A673 (cell line): ENCODE measurements around the gene GSTO2. TPM values are rescaled to one million over a fixed set of nuclear protein-coding genes. Genes with fewer than 3 reads are reported as not detected.
"Not testable (repeated sequence)": the region's sequence is repeated elsewhere in the genome, so short reads cannot be mapped to it uniquely, and the experiment has no call there.

Experiments
- BruUV-seq: library from RNA; stranded (reverse); fragments of 400-500 nt; replicated peaks from 2 replicates; lab custom pipeline; 2021; lab: Mats Ljungman, UMichigan
- CTCF ChIA-PET: fragments of 300-600 bp; sonication (Branson Sonifier 250); formaldehyde crosslinking; loops from one replicate; lab custom pipeline; 2022; ENCODE audit warnings: antibody characterized with exemption; lab: Charles Lee
- POLR2A ChIA-PET: fragments of 300-600 bp; sonication (Branson Sonifier 250); formaldehyde crosslinking; loops from one replicate; lab custom pipeline; 2022; ENCODE audit warnings: antibody characterized with exemption; ENCODE audit not compliant: low non-redundant PET; lab: Charles Lee
- DNase-seq: peaks from one replicate; pipeline ENCODE4 v3.0.0-alpha.2; 2015; ENCODE audit warnings: low spot score
- H3K27ac ChIP-seq: fragments of 200-600 bp; sonication (generic); 2 replicates; pipeline ENCODE4 v1.5.1; 2016; ENCODE audit warnings: mixed run types, low read depth, mild to moderate bottlenecking, mixed read lengths, antibody characterized with exemption, low read length; ENCODE audit not compliant: poor library complexity, severe bottlenecking
- H3K27me3 ChIP-seq: fragments of 200-600 bp; sonication (generic); replicated peaks from 2 replicates; pipeline ENCODE4 v1.6.1; 2017; ENCODE audit warnings: mixed run types, low read depth, mild to moderate bottlenecking, mixed read lengths, antibody characterized with exemption, low read length; ENCODE audit not compliant: insufficient read depth, poor library complexity
- H3K36me3 ChIP-seq: fragments of 200-600 bp; sonication (generic); 2 replicates; pipeline ENCODE4 v1.6.1; 2016; ENCODE audit warnings: mixed run types, mild to moderate bottlenecking, mixed read lengths, antibody characterized with exemption, low read length; ENCODE audit not compliant: insufficient read depth, poor library complexity, severe bottlenecking
- H3K4me1 ChIP-seq: fragments of 200-600 bp; sonication (generic); 2 replicates; pipeline ENCODE4 v1.6.1; 2017; ENCODE audit warnings: mixed run types, mild to moderate bottlenecking, mixed read lengths, antibody characterized with exemption, low read length; ENCODE audit not compliant: insufficient read depth, poor library complexity, severe bottlenecking
- H3K4me3 ChIP-seq: fragments of 200-600 bp; sonication (generic); 2 replicates; pipeline ENCODE4 v1.5.1; 2016; ENCODE audit warnings: low read depth, mixed run types, mild to moderate bottlenecking, mixed read lengths, low read length; ENCODE audit not compliant: poor library complexity, severe bottlenecking
- H3K9me3 ChIP-seq: fragments of 200-600 bp; sonication (generic); 2 replicates; pipeline ENCODE4 v1.6.1; 2016; ENCODE audit warnings: mixed run types, low read depth, mild to moderate bottlenecking, mixed read lengths, antibody characterized with exemption, low read length; ENCODE audit not compliant: poor library complexity, severe bottlenecking
- CTCF ChIP-seq: fragments of 300-800, 200-600 bp; sonication (generic); conservative IDR thresholded peaks from 2 replicates; pipeline ENCODE4 v1.5.1; 2017; ENCODE audit warnings: low read depth, mild to moderate bottlenecking, antibody characterized with exemption, low read length, moderate library complexity, mixed read lengths
- EZH2 ChIP-seq: fragments of 200-600 bp; sonication (generic); IDR thresholded peaks from 2 replicates; pipeline ENCODE4 v1.6.1; 2017; ENCODE audit warnings: borderline replicate concordance, low read depth, mild to moderate bottlenecking, mixed read lengths, antibody characterized with exemption, low read length; ENCODE audit not compliant: poor library complexity, severe bottlenecking
- intact Hi-C: fragments of 100-400 bp; cut with micrococcal nuclease; formaldehyde crosslinking; loops from one replicate; pipeline ENCODE4 v1.10.0; 2022; ENCODE audit not compliant: unreplicated experiment
- total RNA-seq: library from RNA; stranded (reverse); gene quantifications from 2 replicates; pipeline ENCODE4 v1.2.3, GENCODE V29; 2021

The GSTO2 gene
- total RNA-seq, 1 experiment from 2014 or later = 0.26 TPM

- peaks cover 22% of the 10 kb centered on the region for H3K27me3 ChIP-seq
- DNase-seq = no peak
- ChIA-PET CTCF (interaction anchor here (0.7 kb wide), 1 partner anchor 9 kb away, joined by 5 read pairs; no protein-coding TSS in a partner anchor), POLR2A (interaction anchor here (0.6 kb wide), 1 partner anchor 505 kb away, joined by 12 read pairs; no protein-coding TSS in a partner anchor)
- H3K4me1 ChIP-seq = no peaks in the 10 kb centered on the region
- no peaks in the 10 kb centered on the region for H3K36me3 ChIP-seq
- intact Hi-C loops = no loop called here
- no peak overlapping the region for H3K4me3 ChIP-seq
- H3K27ac ChIP-seq = no peak overlapping the region
- no TSS peak for BruUV-seq
- TF ChIP-seq EZH2 (no peak), CTCF (no peak)
- H3K9me3 ChIP-seq = no peaks in the 10 kb centered on the region
Measured at GRCh38 chr10:104245066-104245632, 23.8 kb upstream of the GSTO2 start.

- POLR2A ChIA-PET = no interaction called here
- DNase-seq = no peak
- Histone ChIP-seq H3K4me3 (no peak overlapping the region), H3K27ac (no peak overlapping the region), H3K4me1 (no peaks in the 10 kb centered on the region), H3K9me3 (no peaks in the 10 kb centered on the region), H3K36me3 (no peaks in the 10 kb centered on the region), H3K27me3 (peaks cover 6% of the 10 kb centered on the region)
- CTCF ChIA-PET = no interaction called here
- no peak for TF ChIP-seq EZH2
- TF ChIP-seq CTCF = no peak
- intact Hi-C loops = no loop called here
- no TSS peak for BruUV-seq
Measured at GRCh38 chr10:104246976-104247375, 22.0 kb upstream of the GSTO2 start.

- TF ChIP-seq CTCF (no peak), EZH2 (no peak)
- H3K9me3 ChIP-seq = no peaks in the 10 kb centered on the region
- no peaks in the 10 kb centered on the region for H3K4me1 ChIP-seq
- intact Hi-C loops = no loop called here
- BruUV-seq = no TSS peak
- H3K27ac ChIP-seq = no peak overlapping the region
- DNase-seq = no peak
- ChIA-PET POLR2A (no interaction called here), CTCF (no interaction called here)
- H3K27me3 ChIP-seq = peaks cover 5% of the 10 kb centered on the region
- H3K4me3 ChIP-seq = no peak overlapping the region
- H3K36me3 ChIP-seq = no peaks in the 10 kb centered on the region
Measured at GRCh38 chr10:104247513-104248146, 21.4 kb upstream of the GSTO2 start.

GRCh38 chr10:104248931-104249330, 20.1 kb upstream of the GSTO2 start:
- H3K27ac ChIP-seq, H3K4me3 ChIP-seq, H3K27me3 ChIP-seq, H3K4me1 ChIP-seq, H3K9me3 ChIP-seq, intact Hi-C loops, CTCF ChIA-PET, H3K36me3 ChIP-seq, DNase-seq, BruUV-seq: not testable (repeated sequence)
- POLR2A ChIA-PET = interaction anchor here (0.6 kb wide), 1 partner anchor 566 kb away, joined by 4 read pairs; no protein-coding TSS in a partner anchor
